GM23338 (cell line): ENCODE data around the gene MT1E. TPM values are rescaled to one million over a fixed set of nuclear protein-coding genes. Genes with fewer than 3 reads are reported as not detected.
"Not testable (repeated sequence)": the region's sequence is repeated elsewhere in the genome, so short reads cannot be mapped to it uniquely, and the experiment has no call there.

Experiments used
- ATAC-seq: fragments of 200-7000 bp; cut with Tn5 transposase; 3 replicates; pipeline ENCODE4 v1.9.1; 2020
- DNase-seq: peaks from one replicate; pipeline ENCODE4 v3.0.0-alpha.2; 2015; ENCODE audit warnings: low spot score
- H2AFZ ChIP-seq: fragments of 200-600 bp; sonication (generic); 2 replicates; pipeline ENCODE4 v1.8.0; 2016; ENCODE audit warnings: antibody characterized with exemption, mild to moderate bottlenecking, moderate library complexity
- H3F3A ChIP-seq: fragments of 200-600 bp; sonication (generic); replicated peaks from 2 replicates; pipeline ENCODE4 v1.8.0; 2017; ENCODE audit warnings: antibody characterized with exemption, mixed run types, low read depth
- H3K27ac ChIP-seq: fragments of 200-600 bp; sonication (generic); 2 replicates; pipeline ENCODE4 v1.6.1; 2016; ENCODE audit warnings: low read depth
- H3K27me3 ChIP-seq: fragments of 200-600 bp; sonication (generic); 2 replicates; pipeline ENCODE4 v1.8.0; 2016; ENCODE audit warnings: mild to moderate bottlenecking, mixed run types, moderate library complexity; ENCODE audit not compliant: insufficient read depth
- H3K36me3 ChIP-seq: fragments of 200-600 bp; sonication (generic); 2 replicates; pipeline ENCODE4 v1.8.0; 2016; ENCODE audit warnings: mild to moderate bottlenecking; ENCODE audit not compliant: insufficient read depth
- H3K4me1 ChIP-seq: fragments of 200-600 bp; sonication (generic); 2 replicates; pipeline ENCODE4 v1.8.0; 2016; ENCODE audit warnings: mild to moderate bottlenecking, moderate library complexity; ENCODE audit not compliant: insufficient read depth
- H3K4me2 ChIP-seq: fragments of 200-600 bp; sonication (generic); 2 replicates; pipeline ENCODE4 v1.7.1; 2017; ENCODE audit warnings: mixed run types
- H3K4me3 ChIP-seq: fragments of 200-600 bp; sonication (generic); 2 replicates; pipeline ENCODE4 v1.6.1; 2016; ENCODE audit warnings: mixed run types
- H3K79me2 ChIP-seq: fragments of 200-600 bp; sonication (generic); replicated peaks from 2 replicates; pipeline ENCODE4 v1.8.0; 2017; ENCODE audit warnings: mild to moderate bottlenecking; ENCODE audit not compliant: insufficient read depth
- H3K9me2 ChIP-seq: fragments of 200-600 bp; sonication (generic); 2 replicates; pipeline ENCODE4 v1.8.0; 2017; ENCODE audit not compliant: insufficient read depth
- H4K20me1 ChIP-seq: fragments of 200-600 bp; sonication (generic); replicated peaks from 2 replicates; pipeline ENCODE4 v1.8.0; 2017; ENCODE audit warnings: mild to moderate bottlenecking; ENCODE audit not compliant: insufficient read depth
- H3K27ac Mint-ChIP-seq: 2 replicates; pipeline ENCODE4 v1.8.0; 2020; ENCODE audit warnings: inconsistent platforms, mild to moderate bottlenecking, moderate library complexity, mixed read lengths
- H3K27me3 Mint-ChIP-seq: 3 replicates; pipeline ENCODE4 v1.8.0; 2022; ENCODE audit warnings: low read depth, mild to moderate bottlenecking, moderate library complexity, mixed read lengths, inconsistent platforms; ENCODE audit not compliant: insufficient read depth, poor library complexity
- H3K36me3 Mint-ChIP-seq: 3 replicates; pipeline ENCODE4 v1.8.0; 2021; ENCODE audit warnings: low read depth, mild to moderate bottlenecking, inconsistent platforms, moderate library complexity, mixed read lengths
- H3K4me1 Mint-ChIP-seq: 3 replicates; pipeline ENCODE4 v1.8.0; 2020; ENCODE audit warnings: mild to moderate bottlenecking, inconsistent platforms, mixed read lengths
- H3K4me3 Mint-ChIP-seq: 3 replicates; pipeline ENCODE4 v1.8.0; 2021; ENCODE audit warnings: moderate library complexity, mild to moderate bottlenecking, inconsistent platforms, mixed read lengths
- H3K9me3 Mint-ChIP-seq: 3 replicates; pipeline ENCODE4 v1.8.0; 2020; ENCODE audit warnings: moderate library complexity, mild to moderate bottlenecking, inconsistent platforms, mixed read lengths
- EZH2 ChIP-seq: fragments of 200-600 bp; sonication (generic); IDR thresholded peaks from one replicate; pipeline ENCODE4 v1.8.0; 2017; ENCODE audit warnings: antibody characterized with exemption, mild to moderate bottlenecking, low read depth; ENCODE audit not compliant: unreplicated experiment
- POLR2AphosphoS5 ChIP-seq: IDR thresholded peaks from 2 replicates; pipeline ENCODE4 v1.6.1; 2016; ENCODE audit warnings: antibody characterized with exemption, low read depth
- STAT1 ChIP-seq: IDR thresholded peaks from one replicate; pipeline ENCODE4 v1.6.1; 2016; ENCODE audit warnings: antibody characterized with exemption; ENCODE audit not compliant: unreplicated experiment
- polyA plus RNA-seq: library from polyadenylated mRNA; unstranded; fragments of >200 nt; fragmentation: Nextera tagmentation; extraction: Ambion mirVana; gene quantifications from 2 replicates; pipeline ENCODE4 v1.2.1, GENCODE V29; 2016
- total RNA-seq: library from RNA; depleted of rRNA; stranded (reverse); fragments of >200 nt; shearing (Covaris generic); gene quantifications from 2 replicates; pipeline ENCODE4 v1.2.3, GENCODE V29; 2014
- TF ChIP-seq, protein P1 (sequence below): fragments of 250-450 bp; sonication (Bioruptor Pico); IDR thresholded peaks from 2 replicates; pipeline ENCODE4 v1.5.0; 2020; ENCODE audit warnings: mild to moderate bottlenecking, moderate library complexity

MT1E gene
- total and polyA plus RNA-seq, 2 experiments from 2014 or later: 31.0 to 121 TPM

DNA sequence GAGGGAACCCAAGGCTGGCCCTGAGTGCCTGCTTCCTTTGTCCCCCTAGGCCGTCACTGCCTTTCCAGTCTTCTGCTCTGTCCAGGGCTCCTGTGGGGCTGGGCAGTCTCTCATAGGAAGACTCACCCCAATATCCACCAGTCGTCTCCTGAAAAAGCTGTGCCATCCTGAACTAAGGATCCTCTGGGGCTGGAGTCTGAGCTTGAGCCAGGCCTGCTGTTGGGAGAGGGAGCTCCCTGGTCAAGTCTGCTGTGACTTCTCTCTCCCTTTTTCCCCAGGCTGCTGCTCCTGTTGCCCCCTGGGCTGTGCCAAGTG lies 45.0 kb downstream of the MT1E start:
- H3K9me2 ChIP-seq: no peaks in the 10 kb centered on the region
- peak overlapping the region; percentile 91 for H3K4me2 ChIP-seq
- no peaks in the 10 kb centered on the region for H4K20me1 ChIP-seq
- H3K27me3 Mint-ChIP-seq: peaks cover 88% of the 10 kb centered on the region
- H3K27me3 ChIP-seq: peaks cover 83% of the 10 kb centered on the region
- peak overlapping the region; percentile 62; the same call in 1 of the 2 replicates for H3K4me3 ChIP-seq
- peaks cover 48% of the 10 kb centered on the region for H3K4me1 Mint-ChIP-seq
- H3K36me3 ChIP-seq: no peaks in the 10 kb centered on the region
- peak; percentile 20 for DNase-seq
- H3K27ac Mint-ChIP-seq: no peak overlapping the region
- H2AFZ ChIP-seq: no peak overlapping the region
- H3K36me3 Mint-ChIP-seq: peaks cover 36% of the 10 kb centered on the region
- H3K4me1 ChIP-seq: peaks cover 57% of the 10 kb centered on the region
- no peak for TF ChIP-seq EZH2
- TF ChIP-seq STAT1: no peak
- TF ChIP-seq, protein P1, sequence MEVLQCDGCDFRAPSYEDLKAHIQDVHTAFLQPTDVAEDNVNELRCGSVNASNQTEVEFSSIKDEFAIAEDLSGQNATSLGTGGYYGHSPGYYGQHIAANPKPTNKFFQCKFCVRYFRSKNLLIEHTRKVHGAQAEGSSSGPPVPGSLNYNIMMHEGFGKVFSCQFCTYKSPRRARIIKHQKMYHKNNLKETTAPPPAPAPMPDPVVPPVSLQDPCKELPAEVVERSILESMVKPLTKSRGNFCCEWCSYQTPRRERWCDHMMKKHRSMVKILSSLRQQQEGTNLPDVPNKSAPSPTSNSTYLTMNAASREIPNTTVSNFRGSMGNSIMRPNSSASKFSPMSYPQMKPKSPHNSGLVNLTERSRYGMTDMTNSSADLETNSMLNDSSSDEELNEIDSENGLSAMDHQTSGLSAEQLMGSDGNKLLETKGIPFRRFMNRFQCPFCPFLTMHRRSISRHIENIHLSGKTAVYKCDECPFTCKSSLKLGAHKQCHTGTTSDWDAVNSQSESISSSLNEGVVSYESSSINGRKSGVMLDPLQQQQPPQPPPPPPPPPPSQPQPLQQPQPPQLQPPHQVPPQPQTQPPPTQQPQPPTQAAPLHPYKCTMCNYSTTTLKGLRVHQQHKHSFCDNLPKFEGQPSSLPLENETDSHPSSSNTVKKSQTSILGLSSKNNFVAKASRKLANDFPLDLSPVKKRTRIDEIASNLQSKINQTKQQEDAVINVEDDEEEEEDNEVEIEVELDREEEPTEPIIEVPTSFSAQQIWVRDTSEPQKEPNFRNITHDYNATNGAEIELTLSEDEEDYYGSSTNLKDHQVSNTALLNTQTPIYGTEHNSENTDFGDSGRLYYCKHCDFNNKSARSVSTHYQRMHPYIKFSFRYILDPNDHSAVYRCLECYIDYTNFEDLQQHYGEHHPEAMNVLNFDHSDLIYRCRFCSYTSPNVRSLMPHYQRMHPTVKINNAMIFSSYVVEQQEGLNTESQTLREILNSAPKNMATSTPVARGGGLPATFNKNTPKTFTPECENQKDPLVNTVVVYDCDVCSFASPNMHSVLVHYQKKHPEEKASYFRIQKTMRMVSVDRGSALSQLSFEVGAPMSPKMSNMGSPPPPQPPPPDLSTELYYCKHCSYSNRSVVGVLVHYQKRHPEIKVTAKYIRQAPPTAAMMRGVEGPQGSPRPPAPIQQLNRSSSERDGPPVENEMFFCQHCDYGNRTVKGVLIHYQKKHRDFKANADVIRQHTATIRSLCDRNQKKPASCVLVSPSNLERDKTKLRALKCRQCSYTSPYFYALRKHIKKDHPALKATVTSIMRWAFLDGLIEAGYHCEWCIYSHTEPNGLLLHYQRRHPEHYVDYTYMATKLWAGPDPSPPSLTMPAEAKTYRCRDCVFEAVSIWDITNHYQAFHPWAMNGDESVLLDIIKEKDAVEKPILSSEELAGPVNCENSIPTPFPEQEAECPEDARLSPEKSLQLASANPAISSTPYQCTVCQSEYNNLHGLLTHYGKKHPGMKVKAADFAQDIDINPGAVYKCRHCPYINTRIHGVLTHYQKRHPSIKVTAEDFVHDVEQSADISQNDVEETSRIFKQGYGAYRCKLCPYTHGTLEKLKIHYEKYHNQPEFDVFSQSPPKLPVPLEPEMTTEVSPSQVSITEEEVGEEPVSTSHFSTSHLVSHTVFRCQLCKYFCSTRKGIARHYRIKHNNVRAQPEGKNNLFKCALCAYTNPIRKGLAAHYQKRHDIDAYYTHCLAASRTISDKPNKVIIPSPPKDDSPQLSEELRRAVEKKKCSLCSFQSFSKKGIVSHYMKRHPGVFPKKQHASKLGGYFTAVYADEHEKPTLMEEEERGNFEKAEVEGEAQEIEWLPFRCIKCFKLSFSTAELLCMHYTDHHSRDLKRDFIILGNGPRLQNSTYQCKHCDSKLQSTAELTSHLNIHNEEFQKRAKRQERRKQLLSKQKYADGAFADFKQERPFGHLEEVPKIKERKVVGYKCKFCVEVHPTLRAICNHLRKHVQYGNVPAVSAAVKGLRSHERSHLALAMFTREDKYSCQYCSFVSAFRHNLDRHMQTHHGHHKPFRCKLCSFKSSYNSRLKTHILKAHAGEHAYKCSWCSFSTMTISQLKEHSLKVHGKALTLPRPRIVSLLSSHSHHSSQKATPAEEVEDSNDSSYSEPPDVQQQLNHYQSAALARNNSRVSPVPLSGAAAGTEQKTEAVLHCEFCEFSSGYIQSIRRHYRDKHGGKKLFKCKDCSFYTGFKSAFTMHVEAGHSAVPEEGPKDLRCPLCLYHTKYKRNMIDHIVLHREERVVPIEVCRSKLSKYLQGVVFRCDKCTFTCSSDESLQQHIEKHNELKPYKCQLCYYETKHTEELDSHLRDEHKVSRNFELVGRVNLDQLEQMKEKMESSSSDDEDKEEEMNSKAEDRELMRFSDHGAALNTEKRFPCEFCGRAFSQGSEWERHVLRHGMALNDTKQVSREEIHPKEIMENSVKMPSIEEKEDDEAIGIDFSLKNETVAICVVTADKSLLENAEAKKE: no peak
- 0 out of 2 replicates have a peak, but pooled peaks have one; percentile 10 for TF ChIP-seq POLR2AphosphoS5
- peaks cover 19% of the 10 kb centered on the region for H3F3A ChIP-seq
- H3K4me3 Mint-ChIP-seq: peak overlapping the region; percentile 83
- no peak overlapping the region for H3K27ac ChIP-seq
- H3K79me2 ChIP-seq: no peaks in the 10 kb centered on the region; the same call in 1 of the 2 replicates
- ATAC-seq: no peak
- H3K9me3 Mint-ChIP-seq: peaks cover 3% of the 10 kb centered on the region; the same call in 1 of the 3 replicates

DNA sequence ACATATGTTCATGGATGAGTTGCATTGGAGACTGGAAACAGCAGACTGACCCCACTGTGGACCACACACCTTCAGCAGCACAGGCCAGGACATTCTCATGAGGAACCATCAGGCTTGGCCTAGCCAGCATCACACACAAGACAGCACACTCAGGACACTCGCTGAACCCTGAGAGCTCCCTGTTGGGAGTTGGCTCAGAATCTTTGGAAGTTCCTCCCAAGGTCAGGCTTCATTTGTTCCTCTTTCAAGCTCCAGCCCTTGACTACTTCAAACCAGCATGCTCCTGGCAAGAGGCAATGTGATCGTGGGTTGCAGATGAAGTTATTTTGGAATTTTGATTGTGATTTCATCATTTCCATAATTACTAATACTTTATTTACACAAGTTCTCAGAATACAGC lies 46.1 kb downstream of the MT1E start:
- H3K36me3 Mint-ChIP-seq: peaks cover 27% of the 10 kb centered on the region
- H3K4me2 ChIP-seq, DNase-seq, H3K79me2 ChIP-seq, ATAC-seq, H3K9me3 Mint-ChIP-seq, H3K36me3 ChIP-seq, H3K27ac ChIP-seq, H3K4me3 ChIP-seq, H2AFZ ChIP-seq, H3K27ac Mint-ChIP-seq, H3K9me2 ChIP-seq, H4K20me1 ChIP-seq: not testable (repeated sequence)
- H3K4me1 Mint-ChIP-seq: peaks cover 50% of the 10 kb centered on the region
- H3F3A ChIP-seq: peaks cover 19% of the 10 kb centered on the region
- H3K27me3 Mint-ChIP-seq: peaks cover 85% of the 10 kb centered on the region
- H3K27me3 ChIP-seq: peaks cover 72% of the 10 kb centered on the region
- peaks cover 63% of the 10 kb centered on the region for H3K4me1 ChIP-seq
- H3K4me3 Mint-ChIP-seq: peak overlapping the region; percentile 83; the same call in 2 of the 3 replicates
- 0 out of 2 replicates have a peak, but pooled peaks have one; percentile 25 for TF ChIP-seq POLR2AphosphoS5

DNA sequence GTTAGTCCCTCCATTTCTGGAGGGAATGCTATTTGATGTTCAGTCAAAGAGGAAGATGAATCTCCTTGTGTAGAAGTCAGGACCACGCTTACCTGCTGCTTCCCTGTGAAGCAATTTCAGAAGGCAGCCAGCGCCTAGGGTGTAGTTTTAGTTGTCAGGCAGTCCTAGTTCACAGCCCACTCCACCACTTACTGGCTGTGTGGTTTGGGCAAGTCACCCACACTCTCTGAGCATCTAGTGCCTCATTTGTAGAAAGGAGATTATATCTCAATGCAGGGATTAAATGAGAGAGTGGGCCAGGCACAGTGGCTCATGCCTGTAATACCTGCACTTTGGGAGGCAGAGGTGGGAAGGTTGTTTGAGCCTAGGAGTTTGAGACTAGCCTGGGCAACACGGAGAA lies 46.6 kb downstream of the MT1E start:
- Histone ChIP-seq H3K4me1 (peaks cover 63% of the 10 kb centered on the region), H3F3A (peaks cover 19% of the 10 kb centered on the region), H3K27me3 (peaks cover 67% of the 10 kb centered on the region)
- not testable (repeated sequence) for H3K4me3 ChIP-seq, ATAC-seq, DNase-seq, H3K4me2 ChIP-seq, H3K36me3 ChIP-seq, H2AFZ ChIP-seq, H3K27ac Mint-ChIP-seq, H3K79me2 ChIP-seq, H3K27ac ChIP-seq, H4K20me1 ChIP-seq, H3K9me3 Mint-ChIP-seq, H3K9me2 ChIP-seq
- Mint-ChIP-seq H3K27me3 (peaks cover 85% of the 10 kb centered on the region), H3K4me3 (peak overlapping the region; percentile 83; the same call in 1 of the 3 replicates), H3K4me1 (peaks cover 53% of the 10 kb centered on the region), H3K36me3 (peaks cover 22% of the 10 kb centered on the region)
